Keratinocyte (primary cell): ENCODE results near the gene SMARCA2. TPM values are rescaled to one million over a fixed set of nuclear protein-coding genes. Genes with fewer than 3 reads are reported as not detected.

ENCODE experiments used
- DNase-seq: peaks from one replicate; pipeline ENCODE4 v3.0.0-alpha.2; 2011; ENCODE audit warnings: low read depth, missing footprints, low spot score
- FAIRE-seq: peaks from 2 replicates; lab custom pipeline; 2011; peaks lifted over from hg19 to GRCh38; lab: Jason Lieb, UNC
- H2AFZ ChIP-seq: 2 replicates; pipeline ENCODE4 v1.6.0; 2012; ENCODE audit warnings: low read length, control low read depth, inconsistent platforms; ENCODE audit not compliant: control insufficient read depth
- H3K27ac ChIP-seq: 2 replicates; pipeline ENCODE4 v1.5.1; 2011; ENCODE audit warnings: low read length; ENCODE audit not compliant: control insufficient read depth, insufficient read depth
- H3K27me3 ChIP-seq: 3 replicates; pipeline ENCODE4 v1.6.0; 2011; ENCODE audit warnings: low read length; ENCODE audit not compliant: control insufficient read depth, insufficient read depth; ENCODE audit errors: extremely low read depth
- H3K36me3 ChIP-seq, 2 experiments: 2 replicates in 1 of 2; 3 replicates in 1 of 2; pipeline ENCODE4 v1.5.1; 2011; ENCODE audit warnings: low read length in 2 of 2, mild to moderate bottlenecking in 1 of 2; ENCODE audit not compliant: control insufficient read depth in 2 of 2, insufficient read depth in 2 of 2; ENCODE audit errors: extremely low read depth in 1 of 2
- H3K4me1 ChIP-seq: 3 replicates; pipeline ENCODE4 v1.5.1; 2011; ENCODE audit warnings: low read length; ENCODE audit not compliant: control insufficient read depth, insufficient read depth; ENCODE audit errors: extremely low read depth
- H3K4me2 ChIP-seq: 3 replicates; pipeline ENCODE4 v1.6.0; 2011; ENCODE audit warnings: low read depth, low read length; ENCODE audit not compliant: control insufficient read depth, insufficient read depth; ENCODE audit errors: extremely low read depth
- H3K4me3 ChIP-seq, 3 experiments: fragments of 200-600 bp in 1 of 3; sonication (generic) in 1 of 3; 2 replicates in 2 of 3; 3 replicates in 1 of 3; pipeline ENCODE4 v1.5.1; 2011 to 2016; ENCODE audit warnings: low read length in 3 of 3, mild to moderate bottlenecking in 3 of 3, control low read depth in 2 of 3, inconsistent platforms in 1 of 3, low read depth in 1 of 3, mixed read lengths in 1 of 3, mixed run types in 1 of 3, moderate library complexity in 1 of 3; ENCODE audit not compliant: control insufficient read depth in 2 of 3, insufficient read depth in 2 of 3; ENCODE audit errors: extremely low read depth in 1 of 3
- H3K79me2 ChIP-seq: 2 replicates; pipeline ENCODE4 v1.6.0; 2012; ENCODE audit warnings: low read length; ENCODE audit not compliant: control insufficient read depth, insufficient read depth
- H3K9ac ChIP-seq: 3 replicates; pipeline ENCODE4 v1.6.0; 2011; ENCODE audit warnings: low read length; ENCODE audit not compliant: control insufficient read depth, insufficient read depth; ENCODE audit errors: extremely low read depth
- H3K9me1 ChIP-seq: 3 replicates; pipeline ENCODE4 v1.6.0; 2011; ENCODE audit warnings: low read length; ENCODE audit not compliant: control insufficient read depth, insufficient read depth; ENCODE audit errors: extremely low read depth
- H3K9me3 ChIP-seq: 2 replicates; pipeline ENCODE4 v1.5.1; 2012; ENCODE audit warnings: low read depth, low read length; ENCODE audit not compliant: control insufficient read depth
- H4K20me1 ChIP-seq: 3 replicates; pipeline ENCODE4 v1.6.0; 2011; ENCODE audit warnings: low read length; ENCODE audit not compliant: control insufficient read depth, insufficient read depth; ENCODE audit errors: extremely low read depth
- CTCF ChIP-seq, 3 experiments: IDR thresholded peaks in 1 of 3; conservative IDR thresholded peaks in 1 of 3; optimal IDR thresholded peaks in 1 of 3; 2 replicates in 2 of 3; 3 replicates in 1 of 3; pipeline versions ENCODE3 to v1.5.1; 2011; ENCODE audit warnings: low read length in 3 of 3, mild to moderate bottlenecking in 3 of 3, moderate library complexity in 2 of 3, control low read depth in 1 of 3, inconsistent platforms in 1 of 3; ENCODE audit not compliant: insufficient read depth in 2 of 3; ENCODE audit errors: extremely low read depth in 1 of 3
- EZH2 ChIP-seq: IDR thresholded peaks from one replicate; pipeline ENCODE4 v1.6.1; 2012; ENCODE audit warnings: inconsistent platforms, mild to moderate bottlenecking, low read length, moderate library complexity
- dilution Hi-C: fragments of 300-500 bp; cut with MboI; formaldehyde crosslinking; loops from one replicate; pipeline ENCODE4 v1.7.0; 2020; ENCODE audit warnings: low sequenced_read_pairs; ENCODE audit not compliant: extremely low pct_ligation_motif_present
- polyA plus RNA-seq, 5 experiments: library from polyadenylated mRNA; depleted of rRNA in 3 of 5; stranded (reverse) in 3 of 5; stranded (forward) in 1 of 5; unstranded in 1 of 5; fragments of >200 nt; gene quantifications; 1 replicate in 1 of 5; 2 replicates in 3 of 5; 3 replicates in 1 of 5; pipeline versions ENCODE4 v1.2.1 to v1.2.3, GENCODE V29; 2011 to 2012; ENCODE audit warnings: missing spikeins in 2 of 5, low read depth in 1 of 5, low replicate concordance in 1 of 5

SMARCA2 gene
- polyA plus RNA-seq, 1 donor (not counting 4 experiments of a cell fraction or from before 2014, with no cell fraction given), result 39.0 TPM

- Histone ChIP-seq H3K4me1 (peaks cover 4% of the 10 kb centered on the region), H3K27me3 (no peaks in the 10 kb centered on the region), H3K79me2 (no peaks in the 10 kb centered on the region), H3K4me2 (no peak overlapping the region), H3K27ac (no peak overlapping the region), H3K4me3 (no peak overlapping the region), H3K9me1 (no peaks in the 10 kb centered on the region), H4K20me1 (no peaks in the 10 kb centered on the region), H2AFZ (no peak overlapping the region), H3K9ac (no peak overlapping the region), H3K9me3 (no peaks in the 10 kb centered on the region), H3K36me3 (no peaks in the 10 kb centered on the region)
- FAIRE-seq, result no peak
- dilution Hi-C loops, result no loop called here
- no peak for DNase-seq
- no peak for TF ChIP-seq CTCF (optimal IDR thresholded peaks at IDR 0.05 in 1 of 3, IDR thresholded peaks at IDR 0.05 in 1 of 3, conservative IDR thresholded peaks at IDR 0.05 in 1 of 3; ENCODE audit: extremely low read depth in 1 of 3, insufficient read depth in 2 of 3, low read length in 3 of 3)
- TF ChIP-seq EZH2, result no peak
Observed at GRCh38 chr9:2208465-2208864, 193.3 kb downstream of the SMARCA2 start.

GRCh38 chr9:2208991-2209390, 193.8 kb downstream of the SMARCA2 start:
- TF ChIP-seq CTCF (optimal IDR thresholded peaks at IDR 0.05 in 1 of 3, IDR thresholded peaks at IDR 0.05 in 1 of 3, conservative IDR thresholded peaks at IDR 0.05 in 1 of 3; ENCODE audit: extremely low read depth in 1 of 3, insufficient read depth in 2 of 3, low read length in 3 of 3) (no peak), EZH2 (no peak)
- H3K36me3 ChIP-seq, result no peaks in the 10 kb centered on the region
- H3K9me1 ChIP-seq, result no peaks in the 10 kb centered on the region
- FAIRE-seq (no peak), DNase-seq (no peak)
- H3K27ac ChIP-seq, result no peak overlapping the region
- no peaks in the 10 kb centered on the region for H3K27me3 ChIP-seq
- dilution Hi-C loops, result no loop called here
- H3K79me2 ChIP-seq, result no peaks in the 10 kb centered on the region
- no peak overlapping the region for H2AFZ ChIP-seq
- H3K4me2 ChIP-seq, result no peak overlapping the region
- H3K4me3 ChIP-seq, result no peak overlapping the region
- no peak overlapping the region for H3K9ac ChIP-seq
- H3K4me1 ChIP-seq, result peaks cover 4% of the 10 kb centered on the region
- no peaks in the 10 kb centered on the region for H4K20me1 ChIP-seq
- H3K9me3 ChIP-seq, result no peaks in the 10 kb centered on the region
